ENCODE results near the gene C11orf16. TPM values are rescaled to one million over a fixed set of nuclear protein-coding genes. Genes with fewer than 3 reads are reported as not detected.
"Not testable (repeated sequence)": the region's sequence is repeated elsewhere in the genome, so short reads cannot be mapped to it uniquely, and the experiment has no call there.

The C11orf16 gene, protein sequence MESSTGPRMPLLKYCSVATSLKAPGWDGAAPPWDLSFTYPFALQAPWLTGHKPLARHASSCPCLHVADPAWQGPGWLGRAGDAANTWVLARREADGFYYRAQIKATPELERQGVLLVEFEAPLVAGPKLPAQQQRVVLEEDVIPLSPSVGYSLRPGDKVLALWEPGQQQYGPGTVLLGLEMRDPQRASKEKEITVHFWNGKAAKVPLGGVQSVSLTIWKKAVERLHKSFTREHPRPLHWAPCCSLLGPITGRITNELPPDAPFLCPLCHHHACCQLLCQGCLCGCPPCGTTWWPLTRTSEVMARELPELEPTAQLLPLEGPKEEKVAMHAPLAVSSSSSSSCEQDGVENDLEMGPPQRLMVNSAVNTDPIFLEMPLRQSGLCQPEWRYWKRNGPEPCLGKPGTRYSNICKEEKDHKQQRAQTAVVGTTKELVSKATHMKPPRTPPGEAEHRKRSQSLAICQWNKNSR
- not detected in 2 replicates for total RNA-seq

DNA sequence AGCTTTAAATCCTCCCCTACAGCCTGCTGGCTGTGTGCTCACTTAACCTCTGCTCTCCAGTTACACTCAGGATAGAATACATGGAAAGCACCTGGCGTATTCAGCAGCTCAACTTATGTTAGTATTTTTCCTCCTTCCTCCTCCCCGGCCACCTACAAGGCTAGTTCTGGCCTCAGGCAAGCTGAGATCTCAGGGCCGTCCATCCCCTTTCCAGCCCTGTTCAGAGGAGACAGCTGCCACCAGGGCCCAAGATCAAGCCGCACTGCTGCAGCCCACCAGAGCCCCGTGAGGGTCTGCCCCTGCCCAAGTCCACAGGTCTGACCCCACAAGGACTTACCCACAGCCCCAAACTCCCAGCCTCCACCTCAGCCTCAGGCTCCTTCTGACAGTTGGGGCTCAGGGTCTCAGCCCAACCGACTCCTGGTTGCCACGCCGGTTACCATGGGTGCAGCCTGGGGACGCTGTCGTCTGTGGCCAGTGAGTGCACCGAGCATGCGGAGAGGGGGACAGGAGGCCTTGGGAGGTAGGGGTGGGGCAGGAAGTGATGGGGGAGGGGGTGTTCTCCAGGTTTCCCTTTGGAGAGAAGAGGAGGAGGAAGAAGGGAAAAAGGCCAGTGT lies at the start of gene C11orf16:
C11orf16 (minus strand) TSS at position 384 of the 617 bp plus-strand sequence. CDS start 639 bp downstream, outside the sequence.
- FAIRE-seq (peak; percentile 43), DNase-seq (ENCODE audit: low read depth) (no peak)
- no peaks in the 10 kb centered on the region for H3K27me3 ChIP-seq (ENCODE audit: control insufficient read depth, insufficient read depth, low read length)
- H3K4me3 ChIP-seq (ENCODE audit: low read depth, low read length) = no peak within 1 kb of the TSS
- no peaks in the 10 kb centered on the region for H3K36me3 ChIP-seq (ENCODE audit: control insufficient read depth, insufficient read depth, low read length)
- TF ChIP-seq, protein P1, sequence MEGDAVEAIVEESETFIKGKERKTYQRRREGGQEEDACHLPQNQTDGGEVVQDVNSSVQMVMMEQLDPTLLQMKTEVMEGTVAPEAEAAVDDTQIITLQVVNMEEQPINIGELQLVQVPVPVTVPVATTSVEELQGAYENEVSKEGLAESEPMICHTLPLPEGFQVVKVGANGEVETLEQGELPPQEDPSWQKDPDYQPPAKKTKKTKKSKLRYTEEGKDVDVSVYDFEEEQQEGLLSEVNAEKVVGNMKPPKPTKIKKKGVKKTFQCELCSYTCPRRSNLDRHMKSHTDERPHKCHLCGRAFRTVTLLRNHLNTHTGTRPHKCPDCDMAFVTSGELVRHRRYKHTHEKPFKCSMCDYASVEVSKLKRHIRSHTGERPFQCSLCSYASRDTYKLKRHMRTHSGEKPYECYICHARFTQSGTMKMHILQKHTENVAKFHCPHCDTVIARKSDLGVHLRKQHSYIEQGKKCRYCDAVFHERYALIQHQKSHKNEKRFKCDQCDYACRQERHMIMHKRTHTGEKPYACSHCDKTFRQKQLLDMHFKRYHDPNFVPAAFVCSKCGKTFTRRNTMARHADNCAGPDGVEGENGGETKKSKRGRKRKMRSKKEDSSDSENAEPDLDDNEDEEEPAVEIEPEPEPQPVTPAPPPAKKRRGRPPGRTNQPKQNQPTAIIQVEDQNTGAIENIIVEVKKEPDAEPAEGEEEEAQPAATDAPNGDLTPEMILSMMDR (IDR thresholded peaks at IDR 0.05; ENCODE audit: insufficient read depth, low read length, severe bottlenecking) = no peak

DNA sequence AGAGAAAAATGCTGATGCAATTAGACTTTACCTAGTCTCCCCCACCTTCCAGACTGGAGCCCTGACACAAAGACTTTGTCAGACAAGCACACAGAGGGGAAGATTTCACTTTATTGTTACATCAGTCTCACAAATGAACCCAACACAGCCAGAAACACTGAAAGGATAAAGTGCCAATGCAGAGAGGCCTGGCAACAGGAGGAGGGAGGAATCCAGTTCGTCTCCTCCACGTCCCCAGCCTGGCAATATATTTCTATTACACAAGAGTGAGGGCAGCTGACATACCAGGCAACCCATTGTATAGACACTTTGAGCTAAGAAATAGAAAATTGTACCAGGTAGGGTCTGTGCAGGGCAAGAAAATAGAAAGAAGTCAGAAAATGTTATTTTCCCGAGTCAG lies 47.7 kb upstream of the C11orf16 start:
- no peaks in the 10 kb centered on the region for H3K27me3 ChIP-seq (ENCODE audit: control insufficient read depth, insufficient read depth, low read length)
- H3K36me3 ChIP-seq (ENCODE audit: control insufficient read depth, insufficient read depth, low read length) = no peaks in the 10 kb centered on the region
- FAIRE-seq (no peak), DNase-seq (ENCODE audit: low read depth) (no peak)
- H3K4me3 ChIP-seq (ENCODE audit: low read depth, low read length) = no peak overlapping the region
- TF ChIP-seq, protein P1 (IDR thresholded peaks at IDR 0.05; ENCODE audit: insufficient read depth, low read length, severe bottlenecking) = no peak

DNA sequence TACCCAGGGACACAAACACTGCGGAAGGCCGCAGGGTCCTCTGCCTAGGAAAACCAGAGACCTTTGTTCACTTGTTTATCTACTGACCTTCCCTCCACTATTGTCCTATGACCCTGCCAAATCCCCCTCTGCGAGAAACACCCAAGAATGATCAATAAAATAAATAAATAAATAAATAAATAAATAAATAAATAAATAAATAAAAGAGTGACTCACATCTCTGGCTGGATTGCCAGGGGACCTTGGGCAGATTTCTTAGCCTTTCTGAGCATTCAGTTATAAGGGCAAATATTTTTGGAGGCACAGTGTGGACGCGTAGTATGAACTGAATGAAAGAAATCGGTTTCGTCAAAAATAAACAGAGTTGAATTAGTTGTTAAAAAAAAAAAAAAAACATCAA lies 46.6 kb upstream of the C11orf16 start:
- not testable (repeated sequence) for DNase-seq (ENCODE audit: low read depth); H3K36me3 ChIP-seq (ENCODE audit: control insufficient read depth, insufficient read depth, low read length); H3K27me3 ChIP-seq (ENCODE audit: control insufficient read depth, insufficient read depth, low read length); FAIRE-seq; H3K4me3 ChIP-seq (ENCODE audit: low read depth, low read length)

DNA sequence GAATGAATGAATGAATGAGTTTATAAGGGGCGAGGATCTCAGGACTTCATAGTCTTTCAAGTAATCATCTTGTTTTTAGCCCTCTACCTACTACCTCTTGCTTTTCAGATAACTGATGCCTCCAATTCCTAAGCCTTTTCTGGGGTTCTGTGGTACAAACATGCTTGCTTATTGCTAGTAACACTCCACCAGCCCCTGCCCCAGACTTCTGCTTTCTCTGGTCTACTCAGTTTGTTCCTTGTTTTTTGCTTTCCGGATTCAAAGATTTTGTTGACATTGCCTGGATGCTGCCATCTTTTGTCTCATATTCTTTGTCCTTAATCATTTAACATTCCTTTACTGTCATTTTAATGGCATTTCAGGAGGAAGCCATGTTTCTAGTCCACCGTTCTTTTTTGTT lies 40.4 kb upstream of the C11orf16 start:
- DNase-seq (ENCODE audit: low read depth) = no peak
- no peaks in the 10 kb centered on the region for H3K36me3 ChIP-seq (ENCODE audit: control insufficient read depth, insufficient read depth, low read length)
- no peak overlapping the region for H3K4me3 ChIP-seq (ENCODE audit: low read depth, low read length)
- TF ChIP-seq, protein P1 (IDR thresholded peaks at IDR 0.05; ENCODE audit: insufficient read depth, low read length, severe bottlenecking) = no peak
- no peak for FAIRE-seq
- no peaks in the 10 kb centered on the region for H3K27me3 ChIP-seq (ENCODE audit: control insufficient read depth, insufficient read depth, low read length)

DNA sequence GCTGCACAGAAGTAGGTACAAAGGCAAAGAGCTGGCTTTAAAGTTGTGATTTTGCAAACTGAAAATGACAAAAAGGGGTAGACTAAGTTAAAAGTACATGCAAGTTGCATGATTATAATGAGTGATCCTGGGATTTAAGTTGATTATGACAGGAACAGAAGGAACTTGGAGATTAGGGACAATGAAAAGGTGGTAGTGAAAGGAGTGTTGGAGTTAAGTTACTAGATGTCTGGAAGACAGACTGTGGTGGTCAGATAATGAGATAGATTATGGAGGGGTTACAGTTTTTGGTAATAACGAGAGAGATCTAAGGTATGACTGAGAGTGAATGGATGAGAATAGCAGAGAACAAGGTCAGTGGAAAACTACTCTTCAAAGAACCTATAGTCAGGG lies 39.2 kb upstream of the C11orf16 start:
- no peak for FAIRE-seq
- no peak for DNase-seq (ENCODE audit: low read depth)
- TF ChIP-seq, protein P1 (IDR thresholded peaks at IDR 0.05; ENCODE audit: insufficient read depth, low read length, severe bottlenecking) = no peak
- Histone ChIP-seq H3K36me3 (ENCODE audit: control insufficient read depth, insufficient read depth, low read length) (no peaks in the 10 kb centered on the region), H3K27me3 (ENCODE audit: control insufficient read depth, insufficient read depth, low read length) (no peaks in the 10 kb centered on the region), H3K4me3 (ENCODE audit: low read depth, low read length) (no peak overlapping the region)

DNA sequence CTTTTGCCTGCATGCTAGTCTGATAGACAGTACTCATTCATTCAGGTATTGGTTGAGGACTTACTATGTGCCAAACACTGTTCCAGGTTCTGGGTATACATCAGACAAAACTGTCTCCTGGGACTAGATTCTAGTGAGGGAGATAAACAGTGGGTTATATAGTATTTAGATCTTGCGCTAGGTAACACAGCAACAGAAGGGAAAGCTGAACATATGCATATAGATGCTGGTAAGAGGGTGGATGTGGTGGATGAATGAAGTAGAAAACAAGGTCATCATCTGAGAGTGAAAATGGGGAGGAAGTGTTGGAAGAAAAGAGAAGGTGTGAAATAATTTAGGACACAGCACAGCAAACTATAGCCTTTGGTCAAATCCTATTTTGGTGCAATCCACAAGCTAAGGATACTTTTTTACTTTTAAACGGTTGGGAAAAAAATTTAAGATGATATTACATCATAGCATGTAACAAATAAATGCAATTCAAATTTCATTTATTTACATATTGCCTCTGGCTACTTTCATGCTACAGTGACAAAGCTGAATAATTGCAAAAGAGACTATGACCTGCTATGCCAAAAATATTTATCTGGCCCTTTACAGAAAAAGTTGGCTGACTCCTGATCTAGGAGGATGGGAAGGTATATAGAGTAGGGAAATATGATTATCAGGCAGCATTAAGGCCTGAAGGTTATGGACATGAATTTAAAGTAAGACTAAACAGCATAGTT lies 38.6 kb upstream of the C11orf16 start:
- TF ChIP-seq, protein P1 (IDR thresholded peaks at IDR 0.05; ENCODE audit: insufficient read depth, low read length, severe bottlenecking) = no peak
- Histone ChIP-seq H3K36me3 (ENCODE audit: control insufficient read depth, insufficient read depth, low read length) (no peaks in the 10 kb centered on the region), H3K4me3 (ENCODE audit: low read depth, low read length) (no peak overlapping the region), H3K27me3 (ENCODE audit: control insufficient read depth, insufficient read depth, low read length) (no peaks in the 10 kb centered on the region)
- FAIRE-seq = no peak
- no peak for DNase-seq (ENCODE audit: low read depth)
